HG02884 (cell line): ENCODE data around the gene FAM118B.

Source experiments
- ATAC-seq: cut with Tn5 transposase; IDR thresholded peaks from one replicate; pipeline ENCODE4 v1.9.1; 2021; ENCODE audit warnings: mild to moderate bottlenecking, moderate library complexity; ENCODE audit not compliant: unreplicated experiment

FAM118B gene

GRCh38 chr11:126267650-126268049 lies 56.1 kb downstream of the FAM118B start:
- no peak for ATAC-seq

GRCh38 chr11:126268361-126268707 lies 56.8 kb downstream of the FAM118B start:
- peak; percentile 1 for ATAC-seq

GRCh38 chr11:126268708-126269579 lies 57.4 kb downstream of the FAM118B start, which contains the start of the genes FOXRED1 and SRPRA:
FOXRED1 (plus strand) TSS chr11:126269154; CDS start chr11:126269207, 53 bp downstream.
SRPRA (minus strand) TSS chr11:126268895; CDS start chr11:126268804, 91 bp downstream.
- peak; percentile 98 for ATAC-seq

GRCh38 chr11:126277322-126277721 lies 65.7 kb downstream of the FAM118B start:
- ATAC-seq: no peak

- ATAC-seq: no peak
Observed at GRCh38 chr11:126277780-126278179, 66.2 kb downstream of the FAM118B start.

- no peak for ATAC-seq
Observed at GRCh38 chr11:126279191-126279590, 67.6 kb downstream of the FAM118B start.

GRCh38 chr11:126280595-126280994 lies 69.0 kb downstream of the FAM118B start:
- ATAC-seq: no peak

- no peak for ATAC-seq
Observed at GRCh38 chr11:126281245-126281644, 69.7 kb downstream of the FAM118B start.

- no peak for ATAC-seq
Observed at GRCh38 chr11:126281666-126282175, 70.1 kb downstream of the FAM118B start.

- no peak for ATAC-seq
Observed at GRCh38 chr11:126282361-126282735, 70.8 kb downstream of the FAM118B start.

- ATAC-seq: peak; percentile 59
Observed at GRCh38 chr11:126282736-126283591, 71.4 kb downstream of the FAM118B start, which contains the start of gene TIRAP. TIRAP (plus strand) TSS chr11:126283093; CDS start chr11:126290895, 7,802 bp downstream.

- peak; percentile 56 for ATAC-seq
Observed at GRCh38 chr11:126284829-126285228, 73.2 kb downstream of the FAM118B start.

GRCh38 chr11:126288237-126288636 lies 76.7 kb downstream of the FAM118B start:
- no peak for ATAC-seq

GRCh38 chr11:126290887-126291286 lies 79.3 kb downstream of the FAM118B start:
- no peak for ATAC-seq

- no peak for ATAC-seq
Observed at GRCh38 chr11:126293726-126294125, 82.1 kb downstream of the FAM118B start.

- no peak for ATAC-seq
Observed at GRCh38 chr11:126297004-126297403, 85.4 kb downstream of the FAM118B start.

- peak; percentile 81 for ATAC-seq
Observed at GRCh38 chr11:126303623-126304456, 92.3 kb downstream of the FAM118B start, which contains the start of gene DCPS. DCPS (plus strand) TSS chr11:126304060; CDS start chr11:126304081, 21 bp downstream.

GRCh38 chr11:126304457-126305075 lies 93.0 kb downstream of the FAM118B start:
- no peak for ATAC-seq

- ATAC-seq: no peak
Observed at GRCh38 chr11:126305699-126306098, 94.1 kb downstream of the FAM118B start.

GRCh38 chr11:126307706-126308105 lies 96.1 kb downstream of the FAM118B start:
- ATAC-seq: no peak
